ENCODE measurements around the gene GATB.

Gene GATB

DNA sequence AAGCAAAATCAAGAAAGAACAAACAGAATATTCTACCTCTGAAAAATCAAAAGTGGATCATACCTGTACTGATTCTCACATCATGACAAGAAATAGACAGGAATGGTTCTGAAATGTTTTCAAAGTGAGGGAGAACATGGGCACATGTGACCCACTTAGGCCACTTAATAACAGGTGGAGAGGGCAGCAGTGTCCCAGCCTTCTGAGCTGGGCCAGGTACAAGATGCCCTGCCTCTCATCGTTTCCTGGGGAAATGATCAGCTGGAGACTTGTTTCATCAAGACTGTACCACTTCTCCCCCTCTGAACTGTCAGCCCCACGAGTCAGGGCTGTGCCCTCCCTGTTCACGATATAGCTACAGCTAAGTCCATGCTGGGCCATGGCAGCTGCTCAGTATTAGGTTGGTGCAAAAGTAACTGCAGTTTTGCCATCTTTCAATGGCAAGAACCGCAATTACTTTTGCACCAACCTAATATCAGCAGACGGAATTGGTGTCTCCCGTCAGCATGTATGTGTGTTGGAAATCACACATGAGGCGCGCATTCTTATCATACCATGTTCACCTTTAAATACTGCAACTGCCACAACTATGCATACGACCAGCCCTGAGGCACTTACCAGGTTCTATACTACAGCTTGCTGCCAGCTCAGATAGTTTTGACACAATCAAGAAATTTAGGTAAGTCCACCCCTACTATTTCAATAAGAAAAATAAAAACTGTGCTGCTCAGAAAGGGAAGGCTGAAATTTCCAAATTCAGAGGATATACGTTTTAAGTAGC, 71.4 kb downstream of the GATB start:
- no peak overlapping the region for H3K27ac ChIP-seq
- TF ChIP-seq, protein P1, sequence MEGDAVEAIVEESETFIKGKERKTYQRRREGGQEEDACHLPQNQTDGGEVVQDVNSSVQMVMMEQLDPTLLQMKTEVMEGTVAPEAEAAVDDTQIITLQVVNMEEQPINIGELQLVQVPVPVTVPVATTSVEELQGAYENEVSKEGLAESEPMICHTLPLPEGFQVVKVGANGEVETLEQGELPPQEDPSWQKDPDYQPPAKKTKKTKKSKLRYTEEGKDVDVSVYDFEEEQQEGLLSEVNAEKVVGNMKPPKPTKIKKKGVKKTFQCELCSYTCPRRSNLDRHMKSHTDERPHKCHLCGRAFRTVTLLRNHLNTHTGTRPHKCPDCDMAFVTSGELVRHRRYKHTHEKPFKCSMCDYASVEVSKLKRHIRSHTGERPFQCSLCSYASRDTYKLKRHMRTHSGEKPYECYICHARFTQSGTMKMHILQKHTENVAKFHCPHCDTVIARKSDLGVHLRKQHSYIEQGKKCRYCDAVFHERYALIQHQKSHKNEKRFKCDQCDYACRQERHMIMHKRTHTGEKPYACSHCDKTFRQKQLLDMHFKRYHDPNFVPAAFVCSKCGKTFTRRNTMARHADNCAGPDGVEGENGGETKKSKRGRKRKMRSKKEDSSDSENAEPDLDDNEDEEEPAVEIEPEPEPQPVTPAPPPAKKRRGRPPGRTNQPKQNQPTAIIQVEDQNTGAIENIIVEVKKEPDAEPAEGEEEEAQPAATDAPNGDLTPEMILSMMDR (conservative IDR thresholded peaks at IDR 0.05) = no peak

DNA sequence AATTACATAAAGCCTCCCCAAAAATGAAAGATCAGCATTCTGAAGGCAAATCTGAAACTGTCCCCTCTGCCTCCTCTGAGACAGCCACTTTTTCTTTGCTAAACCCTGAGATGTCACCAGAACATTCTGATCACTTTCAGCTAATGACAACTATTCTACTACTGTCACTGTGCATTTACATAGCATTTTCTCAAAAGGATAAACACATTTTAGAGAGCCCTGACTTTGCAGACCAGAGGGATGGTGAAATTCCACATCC, 72.1 kb downstream of the GATB start:
- TF ChIP-seq, protein P1 (conservative IDR thresholded peaks at IDR 0.05) = no peak
- H3K27ac ChIP-seq = no peak overlapping the region

DNA sequence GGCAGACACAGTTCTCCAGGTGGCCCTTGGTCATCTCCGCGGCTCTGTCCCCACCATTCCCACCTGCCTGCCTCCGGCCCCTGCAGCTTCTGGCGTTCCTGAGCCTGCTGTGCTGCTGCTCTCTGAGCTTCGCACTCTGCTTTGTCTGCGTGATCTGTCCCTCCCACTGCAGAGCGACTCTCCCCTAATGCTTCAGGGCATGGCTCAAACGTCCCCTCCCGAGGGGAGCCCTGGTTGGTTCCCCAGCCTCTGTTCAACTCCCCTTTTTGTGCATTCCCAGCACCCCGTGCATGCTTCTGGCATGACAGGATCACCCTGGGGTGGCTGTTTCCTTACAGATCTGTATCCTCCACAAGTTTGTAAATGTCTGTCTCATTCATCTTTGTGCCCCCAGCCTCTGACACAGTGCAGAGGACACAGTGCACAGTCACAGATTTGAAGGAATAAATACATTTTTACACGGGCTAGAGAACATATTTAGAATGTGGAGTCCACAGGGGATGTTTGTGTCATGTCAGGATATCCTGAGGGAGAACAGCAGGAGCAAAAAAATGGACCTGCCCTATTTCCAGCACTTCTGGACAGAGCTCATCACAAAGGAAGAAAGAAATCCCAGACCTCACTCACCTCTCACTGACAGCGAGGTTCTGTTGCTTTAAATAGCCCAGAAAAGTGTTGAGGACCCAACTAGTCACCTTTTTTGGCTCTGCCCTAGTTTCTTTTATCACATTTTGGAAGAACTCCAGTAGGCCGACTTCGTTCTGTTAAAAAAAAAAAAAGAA, 72.6 kb downstream of the GATB start:
- no peak overlapping the region for H3K27ac ChIP-seq

DNA sequence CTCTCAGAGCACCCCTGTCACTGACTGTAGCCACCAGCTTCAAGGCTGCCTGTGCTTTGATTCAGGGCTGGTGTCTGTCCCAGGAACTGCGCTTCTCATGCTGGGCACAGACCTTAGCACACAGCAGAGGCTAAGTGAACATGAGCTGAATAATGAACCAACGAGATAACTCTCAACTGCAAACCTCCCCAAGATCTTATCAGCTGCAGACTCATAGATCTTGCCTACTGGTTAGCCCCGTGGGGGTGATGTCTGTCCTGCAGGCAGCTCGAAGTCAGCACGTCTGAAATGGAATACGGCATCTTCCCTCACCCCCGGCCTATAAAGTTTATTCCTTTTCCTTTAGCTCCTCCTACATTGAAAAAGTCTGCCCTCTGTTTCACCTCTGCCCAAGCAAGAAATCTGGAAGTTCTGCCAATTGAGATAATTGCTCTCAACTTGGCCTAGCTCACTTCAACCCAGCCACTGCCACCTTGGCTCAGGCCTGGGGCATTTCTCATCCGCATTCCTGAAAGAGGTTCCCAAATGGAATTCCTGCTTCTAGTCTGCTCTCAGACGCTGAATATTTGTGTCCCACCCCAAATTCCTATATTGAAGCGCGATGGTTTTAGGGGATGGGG, 73.7 kb downstream of the GATB start:
- TF ChIP-seq, protein P1 (conservative IDR thresholded peaks at IDR 0.05) = no peak
- no peak overlapping the region for H3K27ac ChIP-seq

More for the DNA sequence above, 72.6 kb downstream of the GATB start:
- TF ChIP-seq, protein P1 (conservative IDR thresholded peaks at IDR 0.05) = no peak

DNA sequence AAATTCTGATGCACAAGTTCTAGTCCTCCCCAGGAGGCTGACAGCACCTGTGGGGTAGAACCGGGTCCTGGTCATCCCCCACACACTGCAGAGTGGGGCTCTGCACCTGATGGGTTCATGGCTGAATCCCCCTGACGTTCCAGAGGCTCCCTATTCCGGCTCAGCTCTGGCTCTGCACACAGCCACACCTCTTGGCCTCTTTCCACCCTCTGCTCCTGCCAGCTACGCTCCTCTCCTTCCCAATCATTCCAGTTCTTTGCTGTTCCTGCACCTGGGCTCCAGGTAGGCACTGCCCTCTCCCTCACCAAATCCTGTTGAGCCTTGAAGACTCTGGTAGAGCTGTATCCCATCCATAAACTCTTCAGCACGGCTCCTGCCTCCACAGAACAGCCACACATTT, 75.5 kb downstream of the GATB start:
- TF ChIP-seq, protein P1 (conservative IDR thresholded peaks at IDR 0.05) = no peak
- H3K27ac ChIP-seq = no peak overlapping the region

DNA sequence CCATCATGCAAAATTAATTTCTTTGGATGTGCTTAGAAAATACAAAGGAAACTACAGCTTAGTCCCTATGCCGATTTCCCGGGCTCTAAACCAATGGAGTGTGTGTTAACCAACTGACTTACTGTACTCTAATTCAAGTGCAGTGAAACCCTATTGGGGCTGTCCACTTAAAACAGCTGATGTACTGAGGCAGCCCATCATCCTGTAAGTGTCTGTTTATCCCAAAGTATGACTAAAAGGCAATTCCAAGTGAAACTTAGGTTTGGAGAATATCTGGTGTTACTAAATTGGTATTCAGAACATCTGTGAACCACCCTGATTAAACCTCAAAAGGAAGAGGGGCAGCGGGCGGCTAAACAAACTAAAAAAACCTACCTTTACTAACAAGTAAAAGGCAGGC, 79.7 kb downstream of the GATB start:
- TF ChIP-seq, protein P1 (conservative IDR thresholded peaks at IDR 0.05) = no peak

DNA sequence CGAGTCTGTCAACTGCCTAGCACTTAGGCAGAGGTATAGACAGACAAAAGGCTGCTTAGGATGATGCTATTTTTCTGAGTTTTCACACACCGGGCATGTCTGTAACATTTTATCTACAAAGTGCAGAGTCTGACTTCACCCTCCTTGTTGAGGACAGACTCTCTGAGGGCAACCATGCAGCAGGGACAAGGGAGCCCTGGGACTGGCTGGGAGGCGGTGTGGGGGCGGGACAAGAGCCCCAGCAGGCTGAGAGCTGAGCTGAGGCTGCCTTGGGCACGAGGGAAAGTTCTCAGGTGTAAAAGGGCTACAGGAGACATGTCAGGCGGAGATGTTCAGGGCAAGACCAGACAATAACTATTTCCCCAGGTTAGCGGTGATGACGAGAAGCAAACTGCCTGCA, 81.6 kb downstream of the GATB start:
- H3K27ac ChIP-seq = no peak overlapping the region
- TF ChIP-seq, protein P1 (conservative IDR thresholded peaks at IDR 0.05) = no peak

More for the DNA sequence above, 79.7 kb downstream of the GATB start:
- H3K27ac ChIP-seq = no peak overlapping the region
